GM21529 (cell line): Measurements from ENCODE around the gene NFATC3.

Experiments used
- ATAC-seq: cut with Tn5 transposase; IDR thresholded peaks from one replicate; pipeline ENCODE4 v1.9.1; 2021; ENCODE audit not compliant: unreplicated experiment

The NFATC3 gene

GRCh38 chr16:68072038-68072695 is 13.0 kb upstream of the NFATC3 start:
- ATAC-seq: no peak

- ATAC-seq: peak; percentile 7
Measured at GRCh38 chr16:68073902-68074760, 11.0 kb upstream of the NFATC3 start.

GRCh38 chr16:68074850-68075555 is 10.2 kb upstream of the NFATC3 start:
- ATAC-seq: peak; percentile 86

- no peak for ATAC-seq
Measured at GRCh38 chr16:68075980-68076379, 9.2 kb upstream of the NFATC3 start.

- no peak for ATAC-seq
Measured at GRCh38 chr16:68076560-68076959, 8.6 kb upstream of the NFATC3 start.

GRCh38 chr16:68077866-68078700 is 7.1 kb upstream of the NFATC3 start:
- no peak for ATAC-seq

GRCh38 chr16:68078701-68079375 is 6.3 kb upstream of the NFATC3 start:
- no peak for ATAC-seq

GRCh38 chr16:68079376-68079625 is 5.9 kb upstream of the NFATC3 start:
- ATAC-seq: no peak

GRCh38 chr16:68079626-68080344 is 5.4 kb upstream of the NFATC3 start:
- ATAC-seq: no peak

GRCh38 chr16:68081861-68082628 is 3.1 kb upstream of the NFATC3 start:
- ATAC-seq: no peak

GRCh38 chr16:68082629-68083238 is 2.4 kb upstream of the NFATC3 start:
- ATAC-seq: no peak

GRCh38 chr16:68083239-68083781 is 1.9 kb upstream of the NFATC3 start:
- no peak for ATAC-seq

- no peak for ATAC-seq
Measured at GRCh38 chr16:68083861-68084503, 1.2 kb upstream of the NFATC3 start.

- peak; percentile 58 for ATAC-seq
Measured at GRCh38 chr16:68084504-68085258, 489 bp upstream of the NFATC3 start.

GRCh38 chr16:68086336-68086841 is 1.2 kb downstream of the NFATC3 start:
- no peak for ATAC-seq

GRCh38 chr16:68086860-68087268 is 1.7 kb downstream of the NFATC3 start:
- ATAC-seq: no peak

GRCh38 chr16:68087688-68088087 is 2.5 kb downstream of the NFATC3 start:
- ATAC-seq: no peak
